Stomach (tissue), 4 donors: ENCODE measurements around the gene G0S2.

Source experiments
- CTCF ChIP-seq, 7 experiments: fragments of 450-650 bp in 4 of 7; fragments of 200-600 bp in 3 of 7; sonication (generic) in 3 of 7; IDR thresholded peaks; one replicate each; pipeline ENCODE4 v1.5.1; 2016 to 2019; ENCODE audit warnings: antibody characterized with exemption in 7 of 7, control low read depth in 2 of 7, mild to moderate bottlenecking in 1 of 7
- POLR2A ChIP-seq, 4 donors: fragments of 450-650 bp; IDR thresholded peaks; one replicate each; pipeline ENCODE4 v1.6.1; 2016; ENCODE audit warnings: antibody characterized with exemption in 4 of 4, control low read depth in 2 of 4, mild to moderate bottlenecking in 1 of 4, moderate library complexity in 1 of 4

DNA sequence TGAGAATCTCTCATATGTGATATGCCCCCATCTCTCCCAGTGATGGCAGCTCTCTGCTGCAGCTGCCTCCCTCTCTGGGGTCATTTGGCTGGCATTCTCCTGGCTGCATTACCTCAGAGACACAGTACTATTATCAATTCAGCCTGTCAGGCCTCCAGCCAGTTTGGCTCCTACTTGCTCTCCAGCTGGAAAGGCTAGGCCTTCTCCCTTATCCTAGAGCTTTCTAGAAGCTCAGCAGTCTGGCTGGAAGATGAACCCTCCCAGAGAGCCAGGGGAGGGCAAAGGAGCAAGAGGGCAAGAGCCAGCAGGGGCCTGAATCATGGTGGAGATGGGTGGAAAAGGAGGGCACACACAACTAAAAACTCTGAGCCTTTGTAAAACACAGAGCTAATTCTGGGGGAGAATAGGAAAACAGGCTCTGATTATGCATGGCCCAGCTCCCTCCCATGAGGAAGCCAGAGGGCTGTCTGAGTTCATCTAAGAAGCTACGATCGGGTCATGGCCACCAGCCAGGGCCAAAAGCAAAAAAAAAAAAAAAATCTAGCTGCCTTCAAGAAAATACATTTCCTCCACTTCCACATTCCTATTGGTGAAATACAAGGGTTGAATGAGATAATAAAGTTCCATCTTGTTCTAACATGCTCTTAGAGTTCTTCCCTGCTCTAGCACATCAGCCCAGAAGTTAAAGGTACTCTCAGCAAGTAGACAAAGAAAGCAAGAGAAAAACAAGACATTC, 31.8 kb upstream of the G0S2 start:
- no peak for TF ChIP-seq CTCF (IDR thresholded peaks at IDR 0.05)
- no peak for TF ChIP-seq POLR2A (IDR thresholded peaks at IDR 0.05)
